AG04449 (cell line): ENCODE results near the gene NLGN2.

Source experiments
- CTCF ChIA-PET: fragments of 350-600 bp; formaldehyde crosslinking; extraction: SDS; loops from one replicate; lab custom pipeline; 2021; ENCODE audit warnings: antibody characterized with exemption; lab: Yijun Ruan, JAX
- POLR2A ChIA-PET: fragments of 400-600, 350-600 bp; formaldehyde crosslinking; extraction: SDS; loops from one replicate; lab custom pipeline; 2020; ENCODE audit warnings: antibody characterized with exemption, inconsistent platforms; lab: Yijun Ruan, JAX
- DNase-seq: peaks from one replicate; pipeline ENCODE4 v3.0.0-alpha.2; 2010; ENCODE audit warnings: low read depth, low spot score
- H3K4me3 ChIP-seq: 2 replicates; pipeline ENCODE4 v1.5.1; 2011; ENCODE audit warnings: low read depth, mild to moderate bottlenecking, control low read depth, low read length
- CTCF ChIP-seq: IDR thresholded peaks from one replicate; pipeline ENCODE4 v1.5.1; 2011; ENCODE audit warnings: mild to moderate bottlenecking, moderate library complexity, low read length, control low read depth, inconsistent platforms; ENCODE audit not compliant: insufficient read depth; ENCODE audit errors: missing control alignments

The NLGN2 gene

GRCh38 chr17:7408863-7409262 lies 1.2 kb downstream of the NLGN2 start:
- H3K4me3 ChIP-seq: no peak overlapping the region
- TF ChIP-seq CTCF: no peak
- DNase-seq: no peak
- ChIA-PET CTCF (no interaction called here), POLR2A (no interaction called here)

GRCh38 chr17:7409716-7410115 lies 2.1 kb downstream of the NLGN2 start:
- no peak overlapping the region for H3K4me3 ChIP-seq
- DNase-seq: no peak
- POLR2A ChIA-PET: no interaction called here
- CTCF ChIA-PET: no interaction called here
- TF ChIP-seq CTCF: no peak

GRCh38 chr17:7410634-7411426 lies 3.2 kb downstream of the NLGN2 start:
- no peak for DNase-seq
- POLR2A ChIA-PET: no interaction called here
- no peak for TF ChIP-seq CTCF
- CTCF ChIA-PET: interaction anchor here (0.8 kb wide), 1 partner anchor 11 kb away, joined by 3 read pairs; no protein-coding TSS in a partner anchor
- no peak overlapping the region for H3K4me3 ChIP-seq

- ChIA-PET CTCF (interaction anchor here (0.6 to 0.8 kb wide), 2 partner anchors 12 to 17 kb away, joined by 3 to 4 read pairs; no protein-coding TSS in a partner anchor), POLR2A (no interaction called here)
- H3K4me3 ChIP-seq: no peak overlapping the region
- TF ChIP-seq CTCF: no peak
- DNase-seq: no peak
Observed at GRCh38 chr17:7411427-7411750, 3.7 kb downstream of the NLGN2 start.

- no peak overlapping the region for H3K4me3 ChIP-seq
- DNase-seq: no peak
Observed at GRCh38 chr17:7413346-7413985, 5.8 kb downstream of the NLGN2 start.

More at GRCh38 chr17:7413346-7413985, 5.8 kb downstream of the NLGN2 start:
- TF ChIP-seq CTCF: no peak
- ChIA-PET POLR2A (interaction anchor here (1.5 to 1.9 kb wide), 2 partner anchors 9 to 23 kb away, joined by 4 to 11 read pairs; partner anchors contain the start of gene TMEM256), CTCF (interaction anchor here (0.8 to 1.9 kb wide), 6 partner anchors 9 to 147 kb away, joined by 3 to 5 read pairs (median 3); no protein-coding TSS in a partner anchor)
